HG03060 (cell line): ENCODE measurements around the gene LMF2.
"Not testable (repeated sequence)": the region's sequence is repeated elsewhere in the genome, so short reads cannot be mapped to it uniquely, and the experiment has no call there.

Source experiments
- ATAC-seq: cut with Tn5 transposase; IDR thresholded peaks from one replicate; pipeline ENCODE4 v1.9.1; 2021; ENCODE audit warnings: low read depth, moderate number of reproducible peaks; ENCODE audit not compliant: unreplicated experiment

The LMF2 gene

DNA sequence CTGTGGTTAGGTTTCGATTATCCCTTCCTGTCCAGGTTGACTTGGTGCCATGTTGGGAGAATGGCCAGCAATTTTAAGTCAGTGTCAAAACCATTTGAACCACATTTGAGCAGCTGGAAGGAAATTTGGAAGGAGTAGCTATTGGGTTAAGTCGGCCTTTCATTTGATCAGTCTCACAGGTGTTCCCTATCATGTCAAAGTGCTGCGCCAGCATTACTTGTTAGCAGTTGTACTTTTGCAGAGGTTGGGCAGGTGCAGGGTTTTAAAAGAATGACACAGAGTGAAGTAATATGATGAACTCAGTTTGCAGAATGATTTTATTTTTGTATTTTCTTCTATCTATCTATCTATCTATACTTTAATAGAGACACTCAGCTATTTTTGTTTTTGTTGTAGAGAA, 28.7 kb upstream of the LMF2 start:
- ATAC-seq, result no peak

- no peak for ATAC-seq
Observed at GRCh38 chr22:50535113-50535512, 27.6 kb upstream of the LMF2 start.

GRCh38 chr22:50533856-50534711, 26.6 kb upstream of the LMF2 start:
- not testable (repeated sequence) for ATAC-seq

DNA sequence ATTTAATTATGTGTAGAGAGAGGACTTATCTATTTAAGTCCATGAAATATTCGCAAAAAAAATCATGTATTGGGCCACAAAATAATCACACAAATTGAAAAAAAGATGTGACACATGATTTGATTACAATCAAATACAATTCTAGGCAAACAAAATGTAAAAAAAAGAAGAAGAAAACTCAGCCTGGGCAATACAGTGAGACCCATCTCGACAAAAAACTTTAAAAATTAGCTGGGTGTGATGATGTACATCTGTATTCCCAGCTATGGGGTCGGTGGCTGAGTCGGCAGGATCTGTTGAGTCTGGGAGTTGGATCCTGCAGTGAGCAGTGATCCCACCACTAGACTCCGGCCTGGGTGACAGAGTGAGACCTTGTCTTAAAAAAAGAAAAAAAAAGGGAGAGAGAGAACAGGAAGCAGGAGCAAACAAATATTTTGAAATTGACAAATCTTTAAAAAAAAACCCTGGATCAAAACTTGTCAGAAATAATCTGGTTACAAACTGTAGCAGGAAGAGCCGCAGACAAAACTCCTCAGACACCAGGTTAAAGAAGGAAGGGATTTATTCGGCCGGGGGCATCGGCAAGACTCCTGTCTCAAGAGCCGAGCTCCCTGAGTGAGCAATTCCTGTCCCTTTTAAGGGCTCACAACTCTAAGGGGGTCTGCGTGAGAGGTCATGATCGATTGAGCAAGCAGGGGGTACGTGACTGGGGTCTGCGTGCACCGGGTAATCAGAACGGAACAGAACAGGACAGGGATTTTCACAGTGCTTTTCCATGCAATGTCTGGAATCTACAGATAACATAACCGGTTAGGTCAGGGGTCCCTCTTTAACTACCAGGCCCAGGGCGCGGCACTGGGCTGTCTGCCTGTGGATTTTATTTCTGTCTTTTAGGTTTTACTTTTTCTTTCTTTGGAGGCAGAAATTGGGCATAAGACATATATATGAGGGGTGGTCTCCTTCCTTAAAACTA, 25.6 kb upstream of the LMF2 start:
- no peak for ATAC-seq

GRCh38 chr22:50531962-50532674, 24.6 kb upstream of the LMF2 start:
- no peak for ATAC-seq

DNA sequence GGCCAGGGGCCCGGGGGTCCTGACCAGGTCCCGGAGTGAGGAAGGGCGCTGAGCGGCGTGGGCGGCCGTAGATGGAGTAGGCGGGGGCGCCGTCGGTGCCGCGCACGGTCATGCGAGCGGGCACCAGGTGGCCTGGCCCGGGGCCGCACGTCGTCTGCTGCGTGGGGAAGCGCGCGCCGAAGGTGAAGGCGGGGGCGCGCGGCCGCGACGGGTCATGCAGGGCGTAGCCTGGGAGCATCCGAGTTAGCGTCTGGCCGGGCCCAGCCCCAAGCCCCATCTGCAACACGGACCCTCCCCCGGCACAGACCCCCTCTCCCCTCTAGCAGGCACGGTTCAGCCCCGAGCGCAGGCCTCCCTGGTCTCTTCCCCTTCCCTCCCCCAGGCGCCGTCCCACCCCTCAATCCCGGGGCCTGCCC, 24.1 kb upstream of the LMF2 start:
- no peak for ATAC-seq

DNA sequence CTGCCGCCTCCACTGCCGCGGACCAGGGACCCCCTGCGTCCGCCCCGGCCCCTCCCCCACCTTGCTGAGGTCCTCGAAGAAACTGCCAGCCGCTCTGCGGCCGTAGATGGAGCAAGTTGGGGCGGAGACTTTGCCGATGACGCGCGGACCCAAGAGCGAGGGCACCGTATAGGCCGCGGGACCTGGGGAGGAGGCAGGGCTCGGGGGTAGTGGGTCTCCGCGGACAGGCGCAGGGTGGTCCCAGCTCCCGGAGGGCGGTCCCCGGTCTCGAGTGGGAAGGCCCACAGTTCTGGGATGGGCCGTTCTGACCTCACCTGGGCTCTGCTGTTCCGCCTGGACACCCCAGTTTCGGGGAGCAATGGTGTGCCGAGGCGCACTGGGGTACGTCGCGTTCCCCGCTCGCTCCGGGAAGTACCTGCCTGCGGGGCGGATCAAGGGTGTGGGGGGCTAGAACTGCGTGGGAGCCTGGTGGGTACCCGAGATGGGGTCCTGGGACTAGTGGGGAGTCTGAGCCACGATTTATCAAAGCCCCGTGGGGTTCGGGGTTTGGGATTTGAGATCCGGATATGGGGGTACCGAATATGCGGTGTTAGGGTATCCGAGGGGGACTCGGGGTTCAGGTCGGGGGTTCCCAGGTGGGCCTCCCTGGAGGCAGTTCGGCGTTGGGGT, 23.5 kb upstream of the LMF2 start:
- no peak for ATAC-seq

DNA sequence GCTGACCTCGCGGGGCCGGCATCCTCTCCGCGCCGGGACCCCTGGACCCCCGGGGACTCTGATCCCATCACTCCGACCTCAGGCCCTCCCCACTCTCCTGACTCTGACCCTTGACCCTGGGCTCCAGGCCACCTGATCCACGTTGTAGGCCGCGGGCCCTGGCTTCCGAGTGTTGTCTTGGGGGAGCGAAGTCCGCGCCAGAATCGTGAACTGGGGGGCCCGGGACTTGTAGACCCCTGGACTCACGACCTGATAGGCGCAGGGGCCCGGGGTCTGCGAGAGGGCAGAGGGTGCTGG, 23.0 kb upstream of the LMF2 start:
- ATAC-seq, result no peak

DNA sequence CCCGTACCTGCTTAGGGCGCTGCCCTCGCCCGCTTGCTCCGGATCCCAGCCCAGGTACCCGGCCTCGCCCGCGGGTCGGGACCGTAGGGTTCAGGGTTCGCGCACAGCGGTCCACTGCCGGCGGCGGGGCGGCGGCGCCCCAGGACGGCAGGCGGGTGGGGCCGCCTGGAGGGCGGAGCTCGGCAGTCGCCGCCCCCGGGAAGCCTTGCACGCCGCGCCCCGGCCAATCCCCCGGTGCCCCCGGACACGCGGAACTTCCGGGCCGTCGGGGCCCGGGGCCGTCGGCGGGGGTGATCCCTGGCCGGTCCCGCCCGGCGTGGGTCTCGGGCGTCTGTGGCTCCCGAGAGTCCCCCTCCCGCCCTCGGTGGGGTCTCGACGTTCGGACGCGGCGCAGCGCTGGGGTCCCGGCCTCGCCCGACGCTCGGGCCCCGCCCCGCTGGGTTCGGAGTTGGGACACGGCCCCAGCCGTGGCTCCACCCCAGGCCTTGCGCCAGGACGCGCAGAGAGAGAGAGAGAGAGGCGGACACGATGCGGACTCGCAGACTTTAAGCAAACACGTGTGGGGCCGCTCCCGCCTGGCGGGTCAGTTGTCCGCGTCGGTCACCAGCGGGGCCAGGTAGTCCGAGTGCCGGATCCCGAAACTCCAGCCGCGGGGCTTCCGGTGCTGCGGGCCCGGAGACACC, 22.5 kb upstream of the LMF2 start, which contains the start of gene TYMP:
Gene TYMP, minus strand, starts transcription at position 116 of the 683 bp plus-strand sequence. CDS start 303 bp downstream, outside the sequence.
- no peak for ATAC-seq

DNA sequence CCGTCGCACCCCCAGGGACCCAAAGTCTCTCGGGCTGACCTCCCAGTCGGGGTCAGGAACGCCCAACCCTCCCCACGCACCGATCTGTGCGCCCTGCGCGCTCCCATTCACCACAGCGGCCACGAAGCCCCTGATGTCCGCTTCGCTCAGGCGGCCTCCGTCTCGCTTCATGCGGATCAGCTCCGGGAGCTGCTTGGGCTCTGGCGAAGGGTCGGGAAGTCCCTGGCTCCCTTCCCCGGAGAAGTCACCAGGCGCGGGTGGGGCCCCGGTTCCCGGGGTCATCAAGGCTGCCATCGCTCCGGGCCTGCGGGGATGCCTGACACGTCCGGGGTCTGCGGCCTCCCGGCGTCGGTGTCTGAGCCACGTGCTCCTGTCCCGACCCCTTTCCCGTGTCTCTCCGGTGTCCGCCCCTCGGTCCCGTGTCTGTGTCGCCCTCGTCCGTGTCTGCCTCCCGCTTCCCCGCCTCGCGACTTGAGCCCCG, 22.0 kb upstream of the LMF2 start:
- ATAC-seq, result no peak

DNA sequence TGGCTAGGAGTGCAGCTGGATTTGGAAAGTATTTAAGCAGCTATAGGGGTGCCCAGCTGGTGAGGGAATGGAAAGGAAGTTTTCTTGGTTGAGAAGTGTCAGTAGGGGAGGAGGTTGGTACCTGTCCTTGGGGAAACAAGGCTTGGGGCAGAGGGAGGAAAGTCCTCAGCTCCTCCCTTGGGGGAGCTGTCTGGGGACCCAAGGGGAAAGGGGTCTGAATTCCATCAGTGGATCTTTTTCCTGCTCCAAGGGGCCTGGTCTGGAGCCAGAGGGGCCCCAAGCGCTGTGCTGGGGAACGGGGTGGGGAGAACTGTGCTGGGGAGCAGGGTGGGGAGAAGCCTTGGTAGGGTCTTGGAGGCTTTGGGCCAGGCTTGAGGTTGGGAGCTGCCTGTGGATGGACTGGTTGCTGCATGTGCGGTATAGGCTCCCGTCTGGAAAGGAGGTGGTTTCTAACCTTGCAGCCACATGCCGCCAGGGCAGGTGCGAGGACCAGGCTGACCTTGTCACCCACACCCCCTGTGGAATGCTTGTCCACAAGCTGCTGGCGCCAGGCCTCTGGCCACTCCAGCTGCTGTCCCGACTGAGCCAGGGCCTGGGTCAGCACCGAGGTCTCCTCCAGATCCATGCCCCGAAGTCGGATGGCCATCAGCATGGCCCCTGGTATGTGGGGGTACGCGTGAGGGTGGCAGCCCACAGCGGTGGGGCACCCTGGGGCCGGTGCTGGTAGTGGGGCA, 21.3 kb upstream of the LMF2 start:
- no peak for ATAC-seq

DNA sequence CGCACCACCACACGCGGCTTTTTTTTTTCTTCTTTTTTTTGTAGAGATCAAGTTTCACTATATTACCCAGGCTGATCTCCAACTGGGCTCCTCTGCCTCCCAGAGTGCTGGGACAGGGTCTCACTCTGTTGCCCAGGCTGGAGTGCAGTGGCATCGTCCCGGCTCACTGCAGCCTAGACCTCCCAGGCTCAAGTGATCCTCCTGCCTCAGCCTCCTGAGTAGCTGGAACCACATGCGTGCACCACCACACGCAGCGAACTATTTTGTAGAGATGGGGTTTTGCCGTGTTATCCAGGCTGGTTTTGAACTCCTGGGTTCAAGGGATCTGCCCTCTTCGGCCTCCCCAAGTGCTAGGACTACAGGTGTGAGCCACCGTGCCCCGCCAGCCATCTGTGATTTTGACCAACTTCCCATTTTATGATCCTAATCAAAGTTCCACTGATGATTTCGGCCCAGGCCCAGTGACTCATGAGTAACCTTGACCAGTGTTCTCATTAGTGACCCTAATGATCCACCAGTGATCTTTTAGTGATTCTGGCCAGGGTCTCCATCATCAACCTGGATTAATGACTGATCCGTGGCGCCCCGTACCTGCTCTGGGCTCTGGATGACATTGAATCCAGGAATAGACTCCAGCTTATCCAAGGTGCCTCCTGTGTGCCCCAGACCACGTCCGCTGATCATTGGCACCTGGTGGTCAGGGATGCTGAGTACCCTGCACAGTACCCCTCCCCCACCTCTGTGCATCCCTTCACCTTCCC, 20.6 kb upstream of the LMF2 start:
- ATAC-seq, result no peak

- ATAC-seq, result no peak
Observed at GRCh38 chr22:50526834-50527801, 19.6 kb upstream of the LMF2 start.

DNA sequence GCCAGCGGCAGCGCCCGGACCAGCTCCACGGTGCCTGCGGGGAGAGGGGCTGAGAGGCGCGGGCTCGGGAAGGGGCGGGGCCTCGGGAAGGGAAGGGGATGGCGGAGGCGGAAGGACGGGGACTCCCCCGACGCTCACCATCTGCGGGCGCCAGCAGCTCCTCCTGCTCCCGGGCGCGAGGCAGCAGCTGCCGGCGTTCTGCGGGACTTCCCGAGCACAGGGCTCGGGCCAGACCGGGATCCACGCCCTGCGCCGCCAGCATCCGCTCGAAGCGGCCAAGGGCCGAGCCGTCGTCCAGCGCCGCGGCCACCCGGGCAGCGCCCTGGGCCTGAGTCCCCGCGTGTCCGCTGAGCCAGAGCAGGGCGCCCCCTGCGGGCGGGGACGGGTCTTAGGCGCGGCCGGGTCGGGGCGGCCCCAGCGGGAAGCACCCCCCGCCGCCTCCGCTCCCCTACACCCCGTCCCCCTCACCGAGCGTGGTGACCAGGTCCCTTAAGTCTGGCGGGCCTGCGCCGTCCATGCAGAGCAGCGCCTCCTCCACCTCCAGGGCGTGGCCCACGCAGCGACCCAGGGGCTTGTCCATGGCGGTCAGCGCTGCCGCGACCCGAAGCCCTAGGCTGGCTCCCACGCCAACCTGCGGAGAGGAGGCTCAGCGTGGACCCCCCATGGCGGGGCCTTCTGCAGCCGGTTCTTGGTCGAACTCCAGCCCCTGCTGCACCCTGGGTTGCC, 18.8 kb upstream of the LMF2 start:
- peak; percentile 12 for ATAC-seq

- ATAC-seq, result no peak
Observed at GRCh38 chr22:50525858-50526107, 18.3 kb upstream of the LMF2 start.

DNA sequence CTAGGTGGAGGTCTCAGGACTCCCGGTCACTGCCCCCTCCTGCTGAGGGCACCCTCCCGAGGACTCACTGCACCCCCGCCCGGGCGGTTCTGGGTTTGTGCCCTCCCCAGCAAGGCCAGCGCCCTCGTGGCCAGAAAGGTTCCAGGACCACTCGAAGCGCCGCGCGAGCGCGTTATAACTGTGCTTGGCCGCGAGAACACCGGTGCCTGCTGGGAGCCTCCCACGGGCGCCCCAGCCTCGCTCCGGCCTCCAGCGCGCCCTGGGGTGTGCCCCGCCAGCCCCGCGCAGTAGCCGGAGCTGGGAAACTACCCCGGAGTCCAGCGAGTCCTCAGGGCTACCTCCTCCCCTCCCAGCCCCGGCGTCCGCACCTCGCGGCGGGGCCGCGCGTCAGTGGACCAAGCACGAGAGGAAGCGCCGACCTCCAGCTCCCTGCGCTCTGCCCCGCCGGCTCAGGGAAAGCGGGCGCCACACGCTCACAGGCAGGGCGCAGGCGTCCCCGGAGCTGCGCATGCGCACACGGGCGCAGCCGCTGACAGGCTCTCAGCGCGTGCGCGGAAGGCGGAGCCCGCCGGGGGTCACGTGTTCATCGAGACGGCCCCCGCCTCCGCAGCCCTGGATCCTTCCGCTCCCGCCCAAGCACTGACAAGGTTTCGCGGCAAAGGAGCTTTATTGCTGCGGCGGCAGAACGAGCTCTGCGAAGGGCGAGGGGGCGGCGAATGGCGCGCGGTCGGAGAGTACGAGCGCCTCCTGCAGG, 17.8 kb upstream of the LMF2 start, which contains the start of gene SCO2:
Gene SCO2, minus strand, starts transcription at position 495 of the 754 bp plus-strand sequence. CDS start 1,187 bp downstream, outside the sequence.
- peak; percentile 32 for ATAC-seq
